Dendritic cell treated with granulocyte-macrophage colony-stimulating factor and Interleukin-4, amounts not matched to agents 40 ng/mL and 50 ng/mL, for 4 days (primary cell): Measurements from ENCODE around the gene KCNE5.
"Not testable (repeated sequence)": the region's sequence is repeated elsewhere in the genome, so short reads cannot be mapped to it uniquely, and the experiment has no call there.

Experiments used
- H3K27ac Mint-ChIP-seq: one replicate; pipeline ENCODE4 v1.8.0; 2022; ENCODE audit warnings: mild to moderate bottlenecking, mixed read lengths
- H3K27me3 Mint-ChIP-seq: one replicate; pipeline ENCODE4 v1.8.0; 2022; ENCODE audit warnings: mild to moderate bottlenecking, mixed read lengths
- H3K36me3 Mint-ChIP-seq: one replicate; pipeline ENCODE4 v1.8.0; 2022; ENCODE audit warnings: low read depth, mixed read lengths
- H3K4me1 Mint-ChIP-seq: one replicate; pipeline ENCODE4 v1.8.0; 2022; ENCODE audit warnings: low read depth, mixed read lengths
- H3K4me3 Mint-ChIP-seq: one replicate; pipeline ENCODE4 v1.8.0; 2022; ENCODE audit warnings: mild to moderate bottlenecking, moderate library complexity, mixed read lengths
- H3K9me3 Mint-ChIP-seq: one replicate; pipeline ENCODE4 v1.8.0; 2022; ENCODE audit warnings: mixed read lengths
- intact Hi-C: fragments of 100-400 bp; cut with micrococcal nuclease; formaldehyde crosslinking; loops from one replicate; pipeline ENCODE4 v1.15.0; 2022

The KCNE5 gene, protein sequence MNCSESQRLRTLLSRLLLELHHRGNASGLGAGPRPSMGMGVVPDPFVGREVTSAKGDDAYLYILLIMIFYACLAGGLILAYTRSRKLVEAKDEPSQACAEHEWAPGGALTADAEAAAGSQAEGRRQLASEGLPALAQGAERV

DNA sequence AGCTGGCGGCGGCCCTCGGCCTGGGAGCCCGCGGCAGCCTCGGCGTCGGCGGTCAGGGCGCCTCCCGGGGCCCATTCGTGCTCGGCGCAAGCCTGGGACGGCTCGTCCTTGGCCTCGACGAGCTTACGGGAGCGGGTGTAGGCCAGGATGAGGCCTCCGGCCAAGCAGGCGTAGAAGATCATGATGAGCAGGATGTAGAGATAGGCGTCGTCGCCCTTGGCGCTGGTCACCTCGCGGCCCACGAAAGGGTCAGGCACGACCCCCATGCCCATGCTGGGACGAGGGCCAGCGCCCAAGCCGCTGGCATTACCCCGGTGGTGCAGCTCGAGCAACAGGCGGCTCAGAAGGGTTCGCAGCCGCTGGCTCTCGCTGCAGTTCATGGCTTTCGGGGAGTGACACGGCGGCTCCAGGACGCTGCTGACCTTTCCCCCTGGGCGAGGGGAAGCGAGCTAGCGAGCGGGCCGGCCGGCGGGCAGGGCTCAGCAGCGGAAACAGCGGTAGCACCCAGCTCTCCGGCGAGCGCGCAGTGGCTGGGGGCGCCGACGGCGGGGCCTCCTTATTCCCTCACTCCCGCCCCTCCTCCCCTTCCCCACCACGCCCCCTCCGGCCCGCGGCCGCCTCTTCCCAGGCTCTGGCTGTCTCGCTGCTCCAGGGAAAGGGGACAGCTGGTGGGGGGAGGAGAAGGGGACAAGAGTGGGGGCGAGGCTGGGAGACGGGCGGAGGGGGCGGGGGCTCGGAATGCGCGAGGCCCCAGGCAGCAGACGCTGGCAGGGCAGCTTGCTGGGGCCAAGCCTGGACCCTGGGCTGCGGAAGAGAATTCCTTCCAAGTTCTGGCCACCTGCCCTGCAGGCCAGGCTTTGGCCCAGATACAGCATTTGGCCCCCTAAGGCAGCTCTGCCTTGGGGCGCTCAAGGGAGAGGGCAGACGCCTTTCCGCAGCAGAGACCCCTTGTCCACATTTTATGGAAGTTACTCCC is at the start of gene KCNE5:
Gene KCNE5 (minus strand): TSS at position 532 of the 976 bp plus-strand sequence. CDS start 152 bp downstream, at position 380.
- Mint-ChIP-seq H3K9me3 (no peaks in the 10 kb centered on the region), H3K4me3 (peak within 1 kb of the TSS; percentile 32), H3K4me1 (peaks cover 18% of the 10 kb centered on the region), H3K27me3 (peaks cover 4% of the 10 kb centered on the region), H3K27ac (no peak within 1 kb of the TSS), H3K36me3 (peaks cover 14% of the 10 kb centered on the region)
- intact Hi-C loops: no loop called here

DNA sequence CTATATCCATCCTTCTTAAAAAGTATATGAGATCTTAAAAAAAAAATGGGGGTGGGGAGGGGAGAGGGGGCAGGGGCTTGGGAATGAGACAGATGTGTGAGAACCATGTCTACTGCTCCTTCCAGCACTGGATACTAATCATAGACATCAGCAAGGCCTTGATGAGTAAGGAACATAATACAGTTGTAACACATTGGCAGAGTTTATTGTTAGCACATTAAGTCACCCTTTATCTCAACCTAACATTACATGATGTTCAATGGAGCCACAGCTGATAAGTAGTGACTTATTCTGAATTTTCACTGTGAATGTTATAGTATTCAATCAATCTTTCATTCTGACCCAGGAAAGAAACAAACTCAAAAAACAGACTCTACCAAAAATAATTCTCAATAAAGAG is 47.3 kb upstream of the KCNE5 start:
- intact Hi-C loops: no loop called here
- Mint-ChIP-seq H3K4me3 (no peak overlapping the region), H3K27ac (no peak overlapping the region), H3K27me3 (no peaks in the 10 kb centered on the region), H3K9me3 (no peaks in the 10 kb centered on the region), H3K4me1 (no peaks in the 10 kb centered on the region), H3K36me3 (peaks cover 56% of the 10 kb centered on the region)

- H3K9me3 Mint-ChIP-seq, intact Hi-C loops, H3K4me1 Mint-ChIP-seq, H3K27me3 Mint-ChIP-seq, H3K27ac Mint-ChIP-seq, H3K4me3 Mint-ChIP-seq: not testable (repeated sequence)
- peaks cover 63% of the 10 kb centered on the region for H3K36me3 Mint-ChIP-seq
These were observed 46.2 kb upstream of the KCNE5 start for GRCh38 chrX:109671170-109671569.

GRCh38 chrX:109667986-109668385 is 43.0 kb upstream of the KCNE5 start:
- Mint-ChIP-seq H3K9me3 (no peaks in the 10 kb centered on the region), H3K4me1 (no peaks in the 10 kb centered on the region), H3K27me3 (no peaks in the 10 kb centered on the region), H3K27ac (no peak overlapping the region), H3K36me3 (peaks cover 61% of the 10 kb centered on the region), H3K4me3 (no peak overlapping the region)
- intact Hi-C loops: no loop called here

DNA sequence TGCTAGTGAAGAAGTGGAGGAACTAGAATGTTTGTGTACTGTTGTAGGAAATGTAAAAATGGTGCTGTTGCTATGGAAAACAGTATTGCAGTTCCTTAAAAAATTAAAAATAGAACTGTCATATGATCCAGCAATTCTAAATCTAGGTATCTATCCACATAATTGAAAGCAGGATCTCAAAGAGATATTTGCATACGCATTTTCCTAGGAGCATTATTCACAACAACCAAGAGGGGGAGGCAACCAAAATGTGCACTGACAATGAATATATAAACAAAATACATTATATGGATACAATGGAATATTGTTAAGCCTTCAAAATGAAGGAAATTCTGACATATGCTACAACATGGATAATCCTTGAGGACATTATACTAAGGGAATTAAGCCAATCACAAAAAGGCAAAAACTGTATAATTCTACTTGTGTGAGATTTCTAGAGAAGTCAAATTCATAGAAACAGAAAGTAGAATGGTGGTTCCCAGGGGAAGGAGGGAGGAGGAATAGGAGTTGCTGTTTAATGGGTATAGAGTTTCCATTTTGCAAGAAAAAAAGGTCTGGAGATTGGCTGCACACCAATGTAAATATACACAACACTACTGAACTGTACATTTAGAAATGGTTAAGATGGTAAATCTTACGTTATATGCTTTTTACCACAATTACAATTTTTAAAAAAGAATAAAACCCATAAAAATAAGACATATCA is 35.6 kb upstream of the KCNE5 start:
- Mint-ChIP-seq H3K4me3 (no peak overlapping the region), H3K36me3 (peaks cover 67% of the 10 kb centered on the region), H3K9me3 (no peaks in the 10 kb centered on the region), H3K27ac (no peak overlapping the region), H3K27me3 (no peaks in the 10 kb centered on the region), H3K4me1 (peaks cover 5% of the 10 kb centered on the region)
- intact Hi-C loops: no loop called here

DNA sequence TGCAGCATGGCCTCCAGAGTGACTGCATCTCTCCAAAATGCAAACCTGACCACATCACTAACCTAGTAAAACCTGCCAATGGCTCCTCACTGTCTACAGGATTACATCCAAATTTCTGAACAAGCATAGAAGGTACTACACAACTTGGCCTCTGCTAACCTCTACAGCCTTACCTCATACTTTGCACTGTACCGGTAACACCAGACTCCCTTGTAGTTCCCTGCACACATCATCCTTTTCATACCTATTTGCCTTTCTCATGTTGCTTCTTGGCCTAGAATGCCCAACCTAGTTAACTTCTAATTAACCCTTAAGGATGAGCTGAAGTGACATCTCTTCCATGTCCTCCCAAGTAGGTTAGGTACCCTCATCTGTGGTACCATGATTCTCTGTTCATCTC is 33.4 kb upstream of the KCNE5 start:
- Mint-ChIP-seq H3K36me3 (peaks cover 68% of the 10 kb centered on the region), H3K27me3 (no peaks in the 10 kb centered on the region), H3K27ac (no peak overlapping the region), H3K4me1 (peaks cover 5% of the 10 kb centered on the region), H3K9me3 (no peaks in the 10 kb centered on the region), H3K4me3 (no peak overlapping the region)
- intact Hi-C loops: no loop called here

- H3K27ac Mint-ChIP-seq, H3K27me3 Mint-ChIP-seq, H3K4me1 Mint-ChIP-seq, H3K4me3 Mint-ChIP-seq, intact Hi-C loops, H3K9me3 Mint-ChIP-seq: not testable (repeated sequence)
- peaks cover 61% of the 10 kb centered on the region for H3K36me3 Mint-ChIP-seq
These were observed 32.4 kb upstream of the KCNE5 start for GRCh38 chrX:109657364-109657763.

GRCh38 chrX:109656774-109657173 is 31.8 kb upstream of the KCNE5 start:
- H3K36me3 Mint-ChIP-seq: peaks cover 60% of the 10 kb centered on the region
- H3K27ac Mint-ChIP-seq: no peak overlapping the region
- intact Hi-C loops: no loop called here

GRCh38 chrX:109655502-109656201 is 30.7 kb upstream of the KCNE5 start:
- Mint-ChIP-seq H3K4me1 (peaks cover 5% of the 10 kb centered on the region), H3K36me3 (peaks cover 55% of the 10 kb centered on the region), H3K27me3 (no peaks in the 10 kb centered on the region), H3K27ac (peak overlapping the region; percentile 30), H3K9me3 (no peaks in the 10 kb centered on the region), H3K4me3 (no peak overlapping the region)
- intact Hi-C loops: no loop called here

More at GRCh38 chrX:109656774-109657173, 31.8 kb upstream of the KCNE5 start:
- Mint-ChIP-seq H3K4me1 (peaks cover 5% of the 10 kb centered on the region), H3K4me3 (no peak overlapping the region), H3K27me3 (no peaks in the 10 kb centered on the region), H3K9me3 (no peaks in the 10 kb centered on the region)

DNA sequence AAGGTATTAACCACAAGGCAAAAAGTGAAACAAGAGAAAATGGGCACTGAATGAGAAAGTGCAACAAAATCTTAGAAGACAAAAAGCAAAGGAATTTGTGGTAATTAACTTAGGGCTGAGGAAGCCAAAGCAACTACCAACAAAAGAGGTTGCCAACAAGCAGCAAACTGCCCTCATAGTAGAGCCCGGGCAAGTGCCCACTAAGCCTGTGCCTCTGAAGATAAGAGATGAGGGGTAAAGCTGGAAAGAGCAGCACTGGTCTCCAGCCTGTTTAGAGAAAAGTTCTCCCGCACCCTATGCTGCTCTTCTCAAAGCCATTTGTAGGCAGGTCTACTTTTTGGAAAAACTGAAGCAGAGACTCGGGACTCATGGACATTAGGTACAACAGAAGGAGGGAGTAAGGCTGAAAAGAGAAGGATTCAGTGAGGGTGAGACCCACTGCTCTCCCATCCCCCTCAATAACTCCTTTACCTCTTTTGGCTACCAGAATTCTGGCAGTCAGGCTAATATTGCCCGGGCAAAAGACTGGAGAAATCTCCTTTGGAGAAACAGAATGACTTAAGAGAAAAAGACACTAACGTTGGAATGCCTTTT is 29.6 kb upstream of the KCNE5 start:
- no peak overlapping the region for H3K4me3 Mint-ChIP-seq
- no peaks in the 10 kb centered on the region for H3K9me3 Mint-ChIP-seq
- H3K27me3 Mint-ChIP-seq: no peaks in the 10 kb centered on the region
- peak overlapping the region; percentile 30 for H3K27ac Mint-ChIP-seq
- H3K36me3 Mint-ChIP-seq: peaks cover 44% of the 10 kb centered on the region
- intact Hi-C loops: no loop called here
- H3K4me1 Mint-ChIP-seq: no peaks in the 10 kb centered on the region

- H3K36me3 Mint-ChIP-seq: peaks cover 25% of the 10 kb centered on the region
- H3K4me3 Mint-ChIP-seq, H3K9me3 Mint-ChIP-seq, intact Hi-C loops, H3K27me3 Mint-ChIP-seq, H3K27ac Mint-ChIP-seq: not testable (repeated sequence)
- peaks cover 12% of the 10 kb centered on the region for H3K4me1 Mint-ChIP-seq
These were observed 19.7 kb upstream of the KCNE5 start for GRCh38 chrX:109644671-109645070.

GRCh38 chrX:109643687-109644086 is 18.7 kb upstream of the KCNE5 start:
- H3K27me3 Mint-ChIP-seq: no peaks in the 10 kb centered on the region
- peaks cover 12% of the 10 kb centered on the region for H3K4me1 Mint-ChIP-seq
- intact Hi-C loops: no loop called here
- no peak overlapping the region for H3K27ac Mint-ChIP-seq
- H3K9me3 Mint-ChIP-seq: no peaks in the 10 kb centered on the region
- H3K36me3 Mint-ChIP-seq: peaks cover 30% of the 10 kb centered on the region
- no peak overlapping the region for H3K4me3 Mint-ChIP-seq

DNA sequence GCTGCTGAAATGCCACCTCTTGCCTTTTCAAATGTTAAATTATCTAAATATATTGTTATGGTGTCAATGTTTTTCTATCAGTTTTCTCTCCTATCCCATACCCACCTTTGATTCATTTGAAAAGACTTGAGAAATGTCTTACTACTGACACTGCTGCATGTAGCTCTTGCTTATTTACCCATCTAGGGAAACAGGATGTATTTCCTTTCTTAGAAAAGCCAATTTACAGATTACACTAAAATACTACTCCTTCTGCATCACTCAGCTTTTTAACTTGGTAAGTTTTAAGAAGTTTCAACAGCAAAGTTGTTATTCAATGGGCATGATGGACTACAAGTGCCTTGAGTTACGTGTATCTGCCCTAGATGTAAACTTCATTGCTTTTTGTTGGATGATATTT is 13.2 kb upstream of the KCNE5 start:
- intact Hi-C loops: no loop called here
- Mint-ChIP-seq H3K4me1 (no peaks in the 10 kb centered on the region), H3K4me3 (no peak overlapping the region)

More for the DNA sequence above, 13.2 kb upstream of the KCNE5 start:
- Mint-ChIP-seq H3K36me3 (peaks cover 23% of the 10 kb centered on the region), H3K27ac (no peak overlapping the region), H3K9me3 (no peaks in the 10 kb centered on the region), H3K27me3 (no peaks in the 10 kb centered on the region)
